ENCODE measurements around the gene SECISBP2. TPM values are rescaled to one million over a fixed set of nuclear protein-coding genes. Genes with fewer than 3 reads are reported as not detected.
A peak's percentile ranks its signal among the peaks of the same experiment; 100 is the strongest.

Gene SECISBP2
- total and polyA plus RNA-seq, 2 of the 13 experiments (the other 11 are each of a cell fraction or from before 2014, with no cell fraction given): 32.4 to 38.0 TPM

GRCh38 chr9:89405826-89406225, 87.5 kb downstream of the SECISBP2 start:
- ChIA-PET POLR2A (no interaction called here), CTCF (ENCODE audit: low intra/inter-chr PET ratio, low total read pairs) (no interaction called here)
- in situ Hi-C loops (cut with HindIII; ENCODE audit: extremely low pct_ligation_motif_present, low pct_unique_long_range_greater_than_20kb) (no loop called here), intact Hi-C loops (cut with micrococcal nuclease; ENCODE audit: unreplicated experiment) (no loop called here)
- H3K9ac ChIP-seq (ENCODE audit: insufficient read depth, low read depth, low read length): no peak overlapping the region
- H3K79me2 ChIP-seq (ENCODE audit: insufficient read depth, low read length): no peaks in the 10 kb centered on the region
- no peak for TF ChIP-seq RORA (CRISPR knock-in tag; IDR thresholded peaks at IDR 0.05)
- no peak for TF ChIP-seq ARNTL (CRISPR knock-in tag; IDR thresholded peaks at IDR 0.05)
- TF ChIP-seq ZNF598 (CRISPR knock-in tag; IDR thresholded peaks at IDR 0.05; ENCODE audit: borderline replicate concordance): no peak
- TF ChIP-seq NPAS2 (CRISPR knock-in tag; IDR thresholded peaks at IDR 0.05; ENCODE audit: borderline replicate concordance): no peak
- TF ChIP-seq ZNF572 (CRISPR knock-in tag; IDR thresholded peaks at IDR 0.05): no peak
- TF ChIP-seq IKZF1 (IDR thresholded peaks at IDR 0.05): no peak
- TF ChIP-seq ZNF569 (CRISPR knock-in tag; IDR thresholded peaks at IDR 0.05; ENCODE audit: borderline replicate concordance): no peak
- TF ChIP-seq SALL2 (CRISPR knock-in tag; IDR thresholded peaks at IDR 0.05): no peak
- no peak for TF ChIP-seq HDAC1 (CRISPR knock-in tag; IDR thresholded peaks at IDR 0.05)
- no peak for TF ChIP-seq RBAK (CRISPR knock-in tag; IDR thresholded peaks at IDR 0.05)
- TF ChIP-seq THRA (CRISPR knock-in tag; IDR thresholded peaks at IDR 0.05; ENCODE audit: borderline replicate concordance): no peak
- H3K4me2 ChIP-seq (ENCODE audit: low read depth, low read length): no peak overlapping the region
- no peak overlapping the region for H3K4me3 ChIP-seq (replicated peaks in 1 of 3; ENCODE audit: insufficient read depth in 1 of 3, low read depth in 2 of 3, low read length in 3 of 3)
- no peaks in the 10 kb centered on the region for H4K20me1 ChIP-seq (ENCODE audit: insufficient read depth, low read length)
- no peak overlapping the region for H3K27ac ChIP-seq (ENCODE audit: extremely low read length, insufficient read depth, low read length)
- H2AFZ ChIP-seq (ENCODE audit: low read length): no peak overlapping the region
- BruUV-seq (replicated peaks): no TSS peak
- DNase-seq (ENCODE audit: low spot score) (no peak), FAIRE-seq (no peak), ATAC-seq (peak; percentile 25; the same call in 1 of the 3 replicates)
- H3K9me3 ChIP-seq (ENCODE audit: low read length): no peaks in the 10 kb centered on the region
- H3K27me3 ChIP-seq (ENCODE audit: control insufficient read depth in 1 of 2, insufficient read depth in 2 of 2, low read length in 2 of 2): no peaks in the 10 kb centered on the region
- no peaks in the 10 kb centered on the region for H3K36me3 ChIP-seq (replicated peaks in 1 of 2; ENCODE audit: control insufficient read depth in 1 of 2, insufficient read depth in 2 of 2, low read length in 2 of 2)
- no peaks in the 10 kb centered on the region for H3K4me1 ChIP-seq (ENCODE audit: insufficient read depth, low read length)
- WGBS (ENCODE audit: low lambda C conversion rate): 55% methylated on average over 7 of the region's 11 CpGs
